ENCODE measurements around the gene ERAP2.

The ERAP2 gene

DNA sequence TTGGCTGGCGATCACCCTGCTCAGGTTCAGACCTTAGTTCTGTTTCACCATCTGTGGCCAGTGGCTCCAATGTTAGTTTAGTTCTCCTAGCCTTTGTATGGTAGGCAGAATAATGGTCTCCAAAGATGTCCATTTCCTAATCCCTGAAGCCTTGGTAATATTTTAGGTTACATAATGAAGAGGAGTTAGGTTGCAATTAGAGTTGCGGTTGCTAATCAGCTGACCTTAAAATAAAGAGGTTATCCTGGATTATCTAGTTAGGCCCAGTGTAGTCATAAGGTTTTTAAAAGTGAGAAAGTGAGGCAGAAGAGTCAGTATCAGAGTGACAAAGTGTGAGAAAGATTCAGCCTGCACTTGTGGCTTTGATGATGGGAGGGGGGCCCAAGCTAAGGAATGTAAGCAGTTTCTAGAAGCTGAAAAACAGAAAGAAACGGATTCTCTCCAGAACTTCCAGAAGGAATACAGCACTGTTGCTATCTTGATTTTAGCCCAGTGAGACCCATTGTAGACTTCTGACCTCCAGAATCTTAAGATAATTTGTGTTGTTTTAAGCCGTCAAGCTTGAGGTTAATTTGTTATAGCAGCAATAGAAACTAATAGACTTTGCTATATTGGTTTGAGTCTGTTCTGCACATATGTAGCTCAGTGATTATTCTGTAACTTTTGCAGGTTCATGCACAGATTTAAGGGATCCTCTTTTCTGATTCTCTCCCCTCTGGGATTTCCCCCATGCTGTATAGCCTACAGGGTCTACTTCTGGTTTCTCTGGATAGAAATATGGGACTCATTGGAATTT is 81.2 kb downstream of the ERAP2 start:
- H3K27ac ChIP-seq (ENCODE audit: low read length), result no peak overlapping the region
- H3K9me3 ChIP-seq (ENCODE audit: insufficient read depth, low read depth, low read length), result no peaks in the 10 kb centered on the region
- no peaks in the 10 kb centered on the region for H3K27me3 ChIP-seq (ENCODE audit: insufficient read depth, low read length)
- no peak overlapping the region; the same call in 1 of the 2 replicates for H3K9ac ChIP-seq (ENCODE audit: low read depth, low read length)
- 0 out of 2 replicates have a peak, but pooled peaks cover 2% of the 10 kb centered on the region for H3K4me1 ChIP-seq (ENCODE audit: insufficient read depth, low read length)
- H3K36me3 ChIP-seq (ENCODE audit: insufficient read depth, low read depth, low read length), result no peaks in the 10 kb centered on the region
- H3K4me3 ChIP-seq (ENCODE audit: low read length), result no peak overlapping the region

DNA sequence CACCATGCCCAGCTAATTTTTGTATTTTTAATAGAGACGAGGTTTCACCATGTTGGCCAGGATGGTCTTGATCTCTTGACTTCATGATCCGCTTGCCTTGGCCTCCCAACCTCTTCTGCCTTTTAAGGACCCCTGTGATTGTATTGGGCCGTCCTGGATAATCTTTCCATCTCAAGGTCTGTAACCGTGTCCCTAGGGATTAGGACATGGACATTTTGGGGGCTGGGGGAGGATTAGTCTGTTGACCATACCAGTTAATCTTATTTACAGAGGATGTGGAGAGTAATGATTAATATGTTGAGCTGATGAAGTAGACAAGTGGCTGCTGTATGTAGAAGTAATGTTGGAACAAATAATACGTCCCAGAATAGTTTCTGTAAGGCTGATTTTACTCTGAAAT is 82.7 kb downstream of the ERAP2 start:
- Histone ChIP-seq H3K4me1 (ENCODE audit: insufficient read depth, low read length) (0 out of 2 replicates have a peak, but pooled peaks cover 2% of the 10 kb centered on the region), H3K4me3 (ENCODE audit: low read length) (no peak overlapping the region), H3K27ac (ENCODE audit: low read length) (no peak overlapping the region), H3K9ac (ENCODE audit: low read depth, low read length) (no peak overlapping the region), H3K9me3 (ENCODE audit: insufficient read depth, low read depth, low read length) (no peaks in the 10 kb centered on the region), H3K27me3 (ENCODE audit: insufficient read depth, low read length) (no peaks in the 10 kb centered on the region), H3K36me3 (ENCODE audit: insufficient read depth, low read depth, low read length) (no peaks in the 10 kb centered on the region)

DNA sequence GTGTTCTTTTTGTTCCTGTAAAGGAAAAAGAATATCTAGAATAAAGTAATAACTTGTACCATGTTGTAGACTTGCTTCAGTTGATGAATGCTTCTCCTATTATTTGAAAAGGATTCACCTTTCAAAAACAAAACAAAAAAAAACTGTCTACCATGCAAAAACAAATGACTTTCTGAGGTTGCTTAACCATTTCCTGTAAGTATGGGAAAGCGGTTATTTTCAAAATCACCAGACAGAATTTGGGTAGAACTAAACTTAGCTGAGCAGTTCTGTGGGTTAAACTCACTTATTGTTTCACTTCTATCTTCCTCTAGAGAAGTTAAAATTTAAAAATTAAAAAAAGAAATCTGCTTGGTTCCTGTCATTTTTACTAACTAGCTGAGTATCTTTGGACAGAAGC is 84.8 kb downstream of the ERAP2 start:
- Histone ChIP-seq H3K27ac (ENCODE audit: low read length) (no peak overlapping the region), H3K27me3 (ENCODE audit: insufficient read depth, low read length) (no peaks in the 10 kb centered on the region), H3K4me1 (ENCODE audit: insufficient read depth, low read length) (0 out of 2 replicates have a peak, but pooled peaks cover 2% of the 10 kb centered on the region), H3K9ac (ENCODE audit: low read depth, low read length) (no peak overlapping the region), H3K4me3 (ENCODE audit: low read length) (no peak overlapping the region), H3K36me3 (ENCODE audit: insufficient read depth, low read depth, low read length) (no peaks in the 10 kb centered on the region), H3K9me3 (ENCODE audit: insufficient read depth, low read depth, low read length) (no peaks in the 10 kb centered on the region)

DNA sequence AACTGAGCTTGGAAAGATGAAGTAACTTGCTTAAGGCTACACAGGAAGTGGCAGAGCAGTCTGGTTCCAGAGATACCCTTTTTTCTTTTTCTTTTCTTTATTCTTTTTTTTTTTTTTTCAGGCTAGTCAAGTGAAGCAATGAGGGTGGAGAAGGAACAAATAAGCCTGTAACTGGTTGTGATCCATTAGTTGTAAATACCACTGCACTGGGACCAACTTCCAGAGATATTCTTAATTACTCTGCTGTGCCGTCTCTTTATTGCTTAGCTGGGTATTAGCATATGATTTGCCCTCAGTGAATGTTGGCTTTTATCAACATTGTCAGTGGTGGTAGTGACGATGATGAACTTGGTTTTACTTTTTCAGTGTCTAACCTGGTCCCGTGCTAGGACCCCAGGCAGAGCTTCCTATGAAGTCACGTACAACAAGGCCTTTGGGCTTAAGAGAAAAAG is 86.3 kb downstream of the ERAP2 start:
- Histone ChIP-seq H3K36me3 (ENCODE audit: insufficient read depth, low read depth, low read length) (no peaks in the 10 kb centered on the region), H3K27ac (ENCODE audit: low read length) (no peak overlapping the region), H3K9ac (ENCODE audit: low read depth, low read length) (no peak overlapping the region), H3K27me3 (ENCODE audit: insufficient read depth, low read length) (no peaks in the 10 kb centered on the region), H3K9me3 (ENCODE audit: insufficient read depth, low read depth, low read length) (no peaks in the 10 kb centered on the region), H3K4me3 (ENCODE audit: low read length) (no peak overlapping the region), H3K4me1 (ENCODE audit: insufficient read depth, low read length) (0 out of 2 replicates have a peak, but pooled peaks cover 2% of the 10 kb centered on the region)

DNA sequence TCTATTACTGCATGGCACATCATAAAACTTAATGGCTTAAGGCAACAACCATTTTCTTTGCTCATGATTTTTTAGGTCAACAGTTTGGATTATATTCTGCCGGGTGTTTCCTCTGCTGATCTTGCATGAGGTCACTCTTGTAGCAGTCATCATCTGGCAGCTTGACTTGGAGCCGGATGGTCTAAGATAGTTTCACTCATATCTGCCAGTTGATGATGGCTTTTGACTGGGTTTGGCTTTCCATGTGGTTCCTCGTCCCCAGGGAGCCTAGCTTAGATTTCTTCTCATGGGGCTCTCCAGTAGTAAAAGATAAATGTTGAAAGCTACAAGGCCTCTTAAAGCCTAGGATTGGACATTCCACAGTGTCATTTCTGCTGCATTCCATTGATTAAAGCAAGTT is 87.0 kb downstream of the ERAP2 start:
- Histone ChIP-seq H3K4me1 (ENCODE audit: insufficient read depth, low read length) (0 out of 2 replicates have a peak, but pooled peaks cover 2% of the 10 kb centered on the region), H3K27me3 (ENCODE audit: insufficient read depth, low read length) (no peaks in the 10 kb centered on the region), H3K9ac (ENCODE audit: low read depth, low read length) (no peak overlapping the region), H3K27ac (ENCODE audit: low read length) (no peak overlapping the region), H3K9me3 (ENCODE audit: insufficient read depth, low read depth, low read length) (no peaks in the 10 kb centered on the region), H3K36me3 (ENCODE audit: insufficient read depth, low read depth, low read length) (no peaks in the 10 kb centered on the region), H3K4me3 (ENCODE audit: low read length) (no peak overlapping the region)

DNA sequence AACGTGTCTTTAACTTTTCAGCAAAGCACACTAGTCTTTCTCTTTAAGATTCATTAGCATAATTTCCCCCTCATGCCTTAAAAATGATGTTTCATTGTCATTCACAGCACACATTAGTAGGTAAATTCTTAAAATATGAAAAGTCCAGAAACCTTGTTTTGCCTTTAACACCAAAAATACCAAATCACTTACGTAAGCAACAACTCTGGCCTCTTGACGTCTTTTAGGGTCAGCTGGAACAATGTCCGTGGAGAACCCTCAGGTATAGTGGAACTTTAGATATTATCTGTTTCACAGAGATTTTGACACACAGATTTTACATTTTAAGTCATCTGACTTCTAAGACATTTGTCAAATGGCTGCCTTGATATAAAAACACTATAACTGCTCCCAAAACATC is 90.5 kb downstream of the ERAP2 start:
- H3K36me3 ChIP-seq (ENCODE audit: insufficient read depth, low read depth, low read length), result no peaks in the 10 kb centered on the region
- H3K4me3 ChIP-seq (ENCODE audit: low read length), result no peak overlapping the region
- H3K9ac ChIP-seq (ENCODE audit: low read depth, low read length), result no peak overlapping the region
- H3K9me3 ChIP-seq (ENCODE audit: insufficient read depth, low read depth, low read length), result no peaks in the 10 kb centered on the region
- H3K4me1 ChIP-seq (ENCODE audit: insufficient read depth, low read length), result no peaks in the 10 kb centered on the region
- no peaks in the 10 kb centered on the region for H3K27me3 ChIP-seq (ENCODE audit: insufficient read depth, low read length)
- no peak overlapping the region for H3K27ac ChIP-seq (ENCODE audit: low read length)

DNA sequence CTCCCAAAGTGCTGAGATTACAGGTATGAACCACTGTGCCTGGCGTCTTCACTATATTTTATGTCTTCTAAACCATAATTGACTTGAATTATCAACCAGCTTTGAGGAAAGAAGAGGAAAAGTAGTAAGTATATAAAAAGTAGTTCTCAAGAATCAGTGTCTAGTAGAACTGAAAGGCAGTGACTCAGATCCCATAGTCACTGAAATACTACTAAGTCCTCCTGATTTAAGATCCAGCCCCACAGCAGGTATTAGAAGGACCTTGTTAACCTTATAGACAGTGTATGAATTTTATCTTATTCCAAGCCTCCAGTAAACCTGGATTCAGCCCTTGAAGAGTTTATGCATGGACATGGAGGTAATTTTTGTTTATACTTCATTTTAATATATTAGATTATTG is 91.1 kb downstream of the ERAP2 start:
- Histone ChIP-seq H3K4me3 (ENCODE audit: low read length) (no peak overlapping the region), H3K36me3 (ENCODE audit: insufficient read depth, low read depth, low read length) (no peaks in the 10 kb centered on the region), H3K4me1 (ENCODE audit: insufficient read depth, low read length) (no peaks in the 10 kb centered on the region), H3K9me3 (ENCODE audit: insufficient read depth, low read depth, low read length) (no peaks in the 10 kb centered on the region), H3K9ac (ENCODE audit: low read depth, low read length) (no peak overlapping the region), H3K27me3 (ENCODE audit: insufficient read depth, low read length) (no peaks in the 10 kb centered on the region), H3K27ac (ENCODE audit: low read length) (no peak overlapping the region)

DNA sequence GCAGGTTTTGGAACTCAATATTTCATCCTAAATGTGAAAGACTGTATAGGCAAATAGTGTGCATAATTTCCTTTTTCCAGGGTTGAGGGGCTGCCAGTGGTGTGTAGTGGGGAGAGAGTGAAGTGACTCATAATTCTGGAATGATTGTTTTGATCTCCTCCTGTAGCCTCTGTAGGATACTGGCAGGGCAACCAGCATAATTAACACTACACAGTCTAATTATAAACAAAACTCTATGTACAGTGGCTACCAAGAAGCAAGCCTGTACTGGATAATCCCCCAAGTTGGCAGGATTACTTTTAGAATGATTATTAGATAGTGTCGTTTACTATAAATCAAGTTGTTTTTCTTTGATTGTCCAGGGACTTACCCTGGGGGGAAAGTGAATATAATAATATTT is 91.8 kb downstream of the ERAP2 start:
- no peaks in the 10 kb centered on the region for H3K4me1 ChIP-seq (ENCODE audit: insufficient read depth, low read length)
- no peaks in the 10 kb centered on the region for H3K36me3 ChIP-seq (ENCODE audit: insufficient read depth, low read depth, low read length)
- H3K9me3 ChIP-seq (ENCODE audit: insufficient read depth, low read depth, low read length), result no peaks in the 10 kb centered on the region
- no peak overlapping the region for H3K4me3 ChIP-seq (ENCODE audit: low read length)
- no peak overlapping the region for H3K27ac ChIP-seq (ENCODE audit: low read length)
- H3K9ac ChIP-seq (ENCODE audit: low read depth, low read length), result no peak overlapping the region
- no peaks in the 10 kb centered on the region for H3K27me3 ChIP-seq (ENCODE audit: insufficient read depth, low read length)

DNA sequence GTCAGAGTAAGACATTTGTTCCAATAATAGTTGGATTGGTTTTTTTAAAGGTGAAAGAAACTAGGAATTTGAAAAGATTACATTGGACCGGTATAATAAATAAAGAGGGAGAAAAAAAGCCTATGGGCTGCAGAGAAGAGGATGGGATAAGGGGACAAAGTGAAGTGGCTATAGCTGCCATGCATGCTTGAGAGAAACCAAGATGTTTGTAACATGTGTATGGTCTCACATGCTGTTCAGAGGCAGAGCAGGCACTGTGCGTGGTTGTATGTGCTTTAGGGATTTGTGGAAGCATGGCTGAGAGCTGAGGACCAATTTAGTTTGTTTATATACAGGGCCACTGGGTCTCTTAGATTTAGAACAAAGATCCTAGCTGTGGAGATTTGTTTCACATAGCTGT is 92.3 kb downstream of the ERAP2 start:
- H3K4me1 ChIP-seq (ENCODE audit: insufficient read depth, low read length), result no peaks in the 10 kb centered on the region
- no peaks in the 10 kb centered on the region for H3K27me3 ChIP-seq (ENCODE audit: insufficient read depth, low read length)
- H3K4me3 ChIP-seq (ENCODE audit: low read length), result no peak overlapping the region
- H3K36me3 ChIP-seq (ENCODE audit: insufficient read depth, low read depth, low read length), result no peaks in the 10 kb centered on the region
- no peak overlapping the region for H3K9ac ChIP-seq (ENCODE audit: low read depth, low read length)
- no peaks in the 10 kb centered on the region for H3K9me3 ChIP-seq (ENCODE audit: insufficient read depth, low read depth, low read length)
- no peak overlapping the region for H3K27ac ChIP-seq (ENCODE audit: low read length)
